SIG-M5 (cell line): ENCODE results near the gene KCNN3.

Source experiments
- DNase-seq: peaks from one replicate; lab custom pipeline; 2025; lab: John Stamatoyannopoulos, UW

The KCNN3 gene

DNA sequence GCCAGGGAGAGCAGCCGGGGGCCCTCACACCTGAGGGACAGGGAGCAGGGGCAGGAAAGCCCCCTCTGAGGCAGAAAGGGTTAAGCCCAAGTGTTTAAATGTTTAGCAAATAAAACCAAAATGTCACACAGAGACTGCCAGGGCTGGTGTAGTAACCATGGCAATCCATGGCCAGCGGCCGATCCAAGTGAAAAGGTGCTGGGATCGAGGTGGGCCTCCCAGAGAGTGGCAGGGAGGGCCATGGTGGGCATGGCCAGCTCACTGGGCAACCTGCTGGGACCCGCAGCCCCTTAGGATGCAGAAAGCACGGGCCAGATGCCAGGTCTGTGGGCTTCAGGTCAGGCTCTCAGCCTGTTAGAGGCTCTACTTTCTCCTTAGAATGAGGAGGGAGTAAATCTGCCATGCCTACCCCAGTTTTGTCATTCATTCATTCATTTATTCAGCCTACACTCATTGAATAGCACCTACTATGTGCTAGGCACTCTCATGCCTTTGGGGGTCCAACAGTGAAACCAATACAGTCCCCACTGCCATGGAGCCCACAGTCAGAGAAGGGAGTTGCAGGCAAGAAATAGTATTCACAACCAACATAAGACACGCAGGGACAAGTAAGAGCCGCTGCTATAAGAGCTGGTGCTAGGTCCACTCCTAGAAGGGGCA lies 56.1 kb downstream of the KCNN3 start:
- no peak for DNase-seq

DNA sequence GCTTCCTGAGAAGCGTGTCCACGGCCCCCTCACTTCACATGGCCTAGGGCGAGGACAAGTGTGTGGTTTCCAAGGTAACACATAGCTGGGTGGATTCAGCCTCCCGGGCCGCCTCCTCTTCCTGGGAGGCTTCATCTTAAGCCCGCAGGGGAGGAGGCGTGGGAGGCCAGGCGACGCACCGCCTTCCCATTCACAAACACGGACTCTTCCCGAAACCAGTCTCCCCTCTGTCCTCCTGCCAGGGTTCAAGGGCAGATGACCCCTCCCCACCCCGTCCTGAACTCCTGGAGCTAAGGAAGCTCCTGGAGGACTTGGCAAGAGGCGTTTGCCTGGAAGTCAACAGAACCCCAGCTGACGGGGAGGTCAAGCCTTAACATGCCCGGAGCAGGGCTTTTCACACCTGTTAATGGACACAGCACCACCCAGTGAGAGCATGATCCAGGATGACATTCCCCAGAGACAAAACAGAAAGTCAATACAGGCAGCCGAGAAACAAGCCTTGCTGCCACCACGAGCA lies 56.7 kb downstream of the KCNN3 start:
- DNase-seq = no peak

DNA sequence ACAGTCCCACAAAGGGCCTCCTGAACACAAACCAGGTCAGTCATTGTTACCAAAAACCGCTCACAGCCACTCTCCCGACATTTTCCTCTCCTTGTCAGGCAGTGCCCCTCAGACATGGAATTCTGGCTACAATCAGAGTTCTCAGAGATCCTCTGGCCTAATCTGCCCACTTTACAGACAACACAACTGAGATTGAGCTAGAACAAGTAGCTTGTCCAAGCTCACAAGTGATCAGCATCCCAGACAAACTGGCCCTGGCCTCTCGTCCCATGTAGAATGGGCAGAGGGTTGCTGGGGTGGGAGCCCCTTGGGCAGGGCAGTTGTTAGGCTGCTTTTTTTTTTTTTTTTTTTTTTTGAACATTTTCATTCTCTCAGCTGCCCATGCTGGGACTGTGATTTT lies 57.2 kb downstream of the KCNN3 start:
- no peak for DNase-seq

DNA sequence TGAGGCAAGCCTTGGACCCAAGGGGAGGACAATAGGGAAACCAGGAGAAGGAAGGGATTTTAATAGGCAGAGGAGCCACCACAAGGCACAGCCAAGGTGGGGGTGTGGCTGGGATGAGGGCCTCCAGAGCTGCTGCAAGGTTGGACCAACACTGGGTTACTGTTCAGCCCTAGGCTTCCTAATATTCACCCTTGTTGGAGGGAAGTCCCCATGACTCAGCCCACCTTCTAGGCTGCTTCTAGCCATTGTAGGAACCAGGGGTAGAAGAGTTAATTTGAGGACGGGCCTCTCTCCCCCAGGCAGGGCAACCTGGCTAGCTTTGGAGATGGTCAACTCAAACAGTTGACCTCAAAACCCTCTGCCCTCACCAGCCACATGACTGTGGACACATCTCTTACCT lies 59.5 kb downstream of the KCNN3 start:
- DNase-seq = no peak

DNA sequence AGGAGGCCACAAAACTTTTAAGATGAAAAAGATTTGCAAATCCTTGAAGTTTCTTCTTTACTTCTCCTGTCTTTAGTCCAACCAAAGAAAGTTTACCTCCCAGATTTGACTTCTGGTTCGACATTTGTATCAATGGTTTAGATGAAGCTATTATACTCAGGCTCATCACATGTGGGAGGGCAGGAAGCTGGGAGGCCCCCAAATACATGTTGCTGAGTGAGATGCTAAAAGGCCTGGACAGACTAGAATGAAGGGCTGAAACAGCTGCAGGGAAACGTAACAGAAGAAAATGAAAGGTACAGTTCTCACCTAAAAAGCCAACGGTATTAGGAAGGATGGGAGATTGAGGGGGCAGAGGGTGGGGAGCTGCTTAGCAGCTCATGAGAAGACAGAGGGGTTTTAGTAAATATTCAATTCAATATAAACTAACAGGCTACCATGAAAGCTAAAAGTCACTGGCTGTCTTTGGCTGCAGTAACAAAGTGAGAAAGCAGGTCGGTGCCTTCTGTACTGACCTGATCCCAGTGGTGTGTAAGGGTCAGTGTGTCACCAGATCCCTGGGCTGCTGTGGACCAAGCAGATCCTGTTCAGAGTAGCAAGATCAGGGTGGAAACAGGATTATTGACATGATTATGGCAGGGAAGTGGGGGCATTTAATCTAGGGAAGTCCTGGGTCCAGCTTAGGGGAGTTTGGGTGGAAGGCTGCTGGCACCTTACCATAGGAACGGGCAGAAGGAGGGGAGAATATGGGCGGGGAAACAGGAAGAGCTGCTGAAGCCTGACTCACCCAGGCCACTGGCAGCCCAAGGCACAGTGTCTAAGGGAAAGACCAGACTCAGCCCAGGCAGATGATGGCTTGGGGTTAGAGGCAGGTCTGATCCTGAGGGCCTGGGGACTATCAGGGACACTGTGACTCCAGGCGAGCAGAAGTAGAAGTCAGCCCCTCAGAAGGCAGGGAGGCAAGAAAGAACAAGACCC lies 60.4 kb downstream of the KCNN3 start:
- DNase-seq = no peak

DNA sequence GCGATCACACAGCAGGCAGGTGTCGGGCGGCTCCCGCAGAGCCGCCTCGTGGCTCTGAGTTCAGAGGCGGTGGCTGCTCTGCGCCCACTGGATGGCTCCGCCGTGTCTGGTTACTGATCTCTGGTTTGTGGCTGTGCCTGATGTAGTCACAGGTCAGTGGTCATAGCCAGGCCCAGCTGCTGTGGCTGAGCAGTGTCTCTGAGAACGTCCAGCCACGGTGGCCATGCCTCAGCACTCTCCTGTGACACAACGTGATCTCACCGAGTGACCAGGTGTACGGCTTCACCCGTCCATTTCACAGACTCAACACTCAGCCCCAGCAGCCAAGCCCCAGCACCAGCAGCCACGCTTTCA lies 61.2 kb downstream of the KCNN3 start:
- DNase-seq = no peak

DNA sequence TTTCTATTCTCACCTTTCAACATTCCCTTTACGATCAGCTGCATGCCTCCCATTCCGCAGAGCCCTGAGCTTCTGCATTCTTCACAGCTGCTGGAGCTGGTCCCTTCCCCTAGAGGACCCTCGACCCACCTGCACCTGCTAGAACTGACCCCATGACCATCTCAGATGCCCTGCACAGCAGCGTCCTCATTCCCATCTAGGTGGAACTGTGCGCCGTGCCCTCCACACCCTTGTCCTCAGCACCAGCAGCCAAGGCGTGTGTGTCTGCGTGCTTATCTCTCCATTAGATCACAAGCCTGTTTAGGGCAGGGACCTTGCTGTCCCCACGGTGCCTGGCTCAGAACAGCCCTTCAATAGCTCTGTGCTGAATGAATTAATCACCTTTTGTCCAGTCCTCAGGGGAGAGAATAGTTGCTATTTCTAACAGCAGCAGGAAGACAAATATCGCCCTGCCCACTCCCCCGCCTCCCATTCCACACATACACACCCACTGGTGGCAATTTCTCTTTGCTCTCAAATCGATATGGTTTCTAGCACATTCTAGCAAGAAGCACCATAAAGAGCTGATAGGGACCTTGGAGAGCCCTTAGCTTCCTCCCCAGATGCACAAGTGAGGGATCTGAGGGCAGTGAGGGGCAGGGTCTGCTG lies 61.7 kb downstream of the KCNN3 start:
- no peak for DNase-seq

DNA sequence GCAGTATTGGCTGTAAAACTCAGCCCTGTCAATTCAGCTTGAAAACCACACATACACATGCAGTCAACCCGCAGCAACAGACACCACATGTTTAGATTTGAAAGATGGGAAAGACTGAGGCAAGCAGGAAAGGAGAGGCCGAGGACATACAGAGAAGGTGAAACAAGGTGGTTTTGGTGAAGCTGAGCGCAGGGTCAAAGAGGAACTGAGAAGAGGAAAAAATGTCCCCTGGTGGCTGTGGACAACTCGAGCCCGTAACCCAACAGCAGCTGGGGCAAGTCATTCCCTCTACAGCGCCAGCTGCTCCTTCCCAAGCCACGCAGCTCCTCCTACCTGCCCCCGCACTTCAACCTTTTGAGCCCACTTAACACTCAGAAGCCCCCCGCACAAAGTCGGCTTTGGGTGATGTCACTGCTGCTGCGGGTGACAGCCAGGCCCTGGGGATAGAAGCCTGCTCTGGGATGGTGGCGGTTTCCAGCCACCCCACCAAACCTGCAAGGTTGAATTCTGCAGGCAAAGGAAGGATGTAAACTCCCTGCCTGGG lies 63.0 kb downstream of the KCNN3 start:
- no peak for DNase-seq

DNA sequence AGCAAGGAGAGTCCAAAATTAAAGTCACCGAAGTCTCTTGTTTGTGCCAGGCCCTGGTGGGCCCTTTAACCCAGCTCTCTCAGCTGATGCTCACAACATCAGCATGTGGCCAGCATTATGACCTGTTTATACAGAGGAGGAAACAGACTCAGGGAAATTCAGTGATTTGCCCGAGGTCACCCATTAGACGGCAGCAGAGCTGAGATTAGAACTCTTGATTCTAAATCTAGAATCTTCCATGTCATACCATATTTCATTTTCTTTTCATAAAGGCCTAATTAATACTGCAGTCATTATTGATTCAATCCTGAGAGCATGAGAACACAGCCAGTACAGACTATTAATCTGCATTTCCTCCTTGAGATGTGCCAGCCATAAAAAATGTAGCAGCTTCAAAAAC lies 63.7 kb downstream of the KCNN3 start:
- no peak for DNase-seq

DNA sequence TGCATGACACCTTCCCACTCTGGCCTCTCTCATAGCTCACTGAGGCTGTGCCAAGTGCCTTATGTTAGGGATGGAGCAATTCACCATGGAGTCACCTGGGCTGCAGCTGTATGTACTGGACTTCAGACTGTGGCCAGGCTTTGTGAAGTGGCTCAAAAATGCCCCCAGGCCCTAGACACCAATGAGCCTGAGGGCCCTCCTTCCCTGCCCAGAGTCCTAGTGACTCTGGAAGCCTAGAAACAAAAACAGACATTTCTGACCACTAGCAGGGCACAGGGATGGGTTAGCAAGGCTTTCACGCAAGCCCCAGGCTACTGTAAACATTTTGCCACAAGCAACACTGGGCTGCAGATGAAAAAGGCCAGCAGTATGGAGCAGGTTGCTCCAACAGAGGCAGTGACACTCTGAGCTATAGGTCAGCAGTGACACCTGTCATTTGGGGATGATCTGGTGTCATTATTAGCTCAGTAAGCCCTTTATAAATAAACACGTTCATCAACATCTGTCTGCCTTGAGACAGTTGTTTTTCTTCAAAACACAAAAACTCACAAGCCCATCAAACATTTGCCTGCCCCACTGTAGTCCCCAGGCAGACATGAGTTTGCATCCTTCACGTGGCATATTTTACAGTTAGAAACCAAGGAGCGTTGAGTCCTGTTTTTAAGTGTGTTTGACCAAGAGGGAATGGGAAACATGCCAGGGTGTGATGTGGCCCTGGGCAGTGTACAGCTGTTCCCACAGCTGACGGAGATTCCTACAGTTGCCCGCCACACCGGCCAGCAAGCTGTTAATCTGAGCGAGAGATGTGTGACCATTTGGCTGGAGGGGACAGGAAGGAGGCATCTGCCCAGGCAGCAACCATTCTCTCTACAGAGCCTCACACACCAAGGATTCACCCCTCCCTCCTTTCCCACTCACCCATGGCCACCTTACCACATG lies 66.8 kb downstream of the KCNN3 start:
- DNase-seq = no peak

DNA sequence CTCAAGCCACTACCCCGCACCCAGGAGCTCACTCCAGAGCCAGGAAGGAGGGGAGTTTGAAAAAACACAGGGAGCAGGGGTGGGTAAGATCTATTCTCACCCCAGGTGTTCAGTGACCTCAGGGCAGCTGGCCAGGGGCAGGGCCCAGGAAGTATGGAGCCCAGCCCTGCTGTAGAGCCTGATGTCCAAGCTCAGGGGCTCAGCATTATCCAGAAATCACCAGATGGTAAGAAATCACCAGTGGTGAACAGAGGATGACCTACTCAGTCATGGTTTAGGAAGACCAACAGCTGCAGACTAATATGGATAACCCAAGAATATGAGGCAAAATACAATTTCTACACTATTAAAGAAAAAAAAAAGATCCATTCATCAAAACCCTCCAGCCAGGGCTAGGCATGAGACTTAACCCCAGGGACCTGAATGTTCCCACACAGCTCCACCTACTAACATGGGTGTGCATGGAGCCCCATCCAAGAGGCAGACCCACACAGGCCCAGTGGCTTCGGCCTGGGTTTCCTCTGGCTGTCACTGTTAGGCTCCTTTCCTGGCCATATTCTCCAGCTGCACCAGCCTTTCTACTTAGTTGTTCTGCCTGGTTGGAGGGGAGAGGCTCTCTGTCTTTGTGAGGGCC lies 67.6 kb downstream of the KCNN3 start:
- no peak for DNase-seq

DNA sequence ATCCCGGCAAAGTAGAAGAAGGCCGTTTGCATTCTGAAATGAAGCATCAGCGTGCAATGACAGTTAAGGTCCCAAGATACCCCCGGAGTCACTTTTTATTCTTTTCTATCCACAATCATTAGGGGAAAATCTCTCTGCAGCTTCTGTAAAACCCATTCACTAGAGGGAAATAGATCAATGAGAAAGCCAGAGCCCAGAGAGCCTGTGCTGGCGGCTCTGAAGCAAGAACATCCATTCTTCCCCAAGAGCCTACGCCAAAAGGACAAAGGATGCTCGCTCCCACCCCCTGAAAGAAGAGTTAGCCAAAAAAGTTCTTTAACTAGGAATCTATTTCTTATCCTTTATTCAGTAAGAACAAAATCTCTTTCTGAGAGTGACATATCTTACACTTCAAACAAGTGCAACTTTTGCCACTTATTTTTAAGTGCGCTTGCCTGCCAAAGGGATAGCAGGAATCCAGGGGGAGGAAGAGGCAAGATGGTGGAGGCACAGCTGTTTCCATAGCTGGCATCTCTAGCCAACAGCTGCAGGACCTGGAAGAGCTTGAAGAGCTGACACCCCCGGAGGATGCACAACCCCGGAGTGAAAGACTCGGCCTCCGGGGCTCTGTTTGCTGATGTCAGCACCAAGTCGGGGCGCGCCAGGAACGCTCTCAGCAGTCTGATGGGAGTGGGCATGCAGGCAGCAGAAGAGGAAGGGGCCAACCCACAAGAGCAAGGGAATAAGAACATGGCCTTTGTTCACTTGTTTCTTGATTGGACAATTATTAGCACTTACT lies 68.7 kb downstream of the KCNN3 start:
- DNase-seq = no peak

DNA sequence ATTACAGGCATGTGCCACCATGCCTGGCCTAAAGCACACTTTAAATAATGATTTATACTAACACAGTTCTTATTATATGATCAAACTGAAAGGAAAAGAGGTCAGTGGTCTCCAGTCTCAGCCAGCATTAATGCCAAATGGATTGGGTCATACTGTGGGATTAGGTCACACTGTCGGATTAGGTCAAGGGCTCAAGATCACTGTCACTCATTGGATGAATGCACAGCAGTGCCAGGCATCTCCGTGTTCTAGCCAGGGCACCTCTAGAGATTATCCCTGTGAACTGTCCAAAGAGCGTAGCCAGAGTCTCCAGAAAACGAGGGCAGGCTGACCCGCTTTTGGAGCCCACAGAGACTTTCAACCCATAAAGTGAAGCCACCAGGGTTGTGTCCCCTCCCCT lies 70.9 kb downstream of the KCNN3 start:
- DNase-seq = no peak

DNA sequence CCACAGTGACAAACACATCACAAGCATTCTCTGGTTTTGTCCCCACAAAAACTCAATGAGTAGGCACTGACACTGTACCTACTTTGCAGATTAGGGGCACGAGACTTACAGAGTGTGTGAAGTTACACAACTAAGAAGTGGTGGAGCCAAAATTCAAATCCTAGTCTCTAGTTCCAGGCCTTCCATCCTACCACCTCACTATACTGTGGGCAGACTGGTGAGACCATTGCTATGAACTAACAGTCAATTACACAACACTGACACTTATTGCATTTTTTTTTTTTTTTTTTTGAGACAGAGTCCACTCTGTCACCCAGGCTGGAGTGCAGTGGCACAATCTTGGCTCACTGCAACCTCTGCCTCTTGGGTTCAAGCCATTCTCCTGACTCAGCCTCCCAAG lies 71.4 kb downstream of the KCNN3 start:
- no peak for DNase-seq

DNA sequence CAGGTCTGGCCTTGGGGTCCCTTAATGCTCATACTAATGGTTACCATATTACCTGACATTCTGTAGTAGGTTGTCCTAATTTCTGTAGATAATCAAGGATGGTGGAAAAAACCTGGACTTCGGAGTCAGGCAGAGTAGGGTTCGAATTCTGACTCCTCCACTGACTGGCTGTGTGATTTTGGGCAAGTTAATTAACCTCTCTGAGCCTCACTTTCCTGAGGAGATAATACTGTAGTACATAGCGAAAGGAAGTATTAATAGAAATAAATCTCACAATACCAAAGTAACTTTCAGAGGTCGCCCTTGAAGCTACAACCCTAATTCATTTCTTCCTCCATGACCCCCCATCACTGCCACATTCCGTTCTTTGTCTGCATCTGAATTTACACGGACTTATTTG lies 72.9 kb downstream of the KCNN3 start:
- no peak for DNase-seq

DNA sequence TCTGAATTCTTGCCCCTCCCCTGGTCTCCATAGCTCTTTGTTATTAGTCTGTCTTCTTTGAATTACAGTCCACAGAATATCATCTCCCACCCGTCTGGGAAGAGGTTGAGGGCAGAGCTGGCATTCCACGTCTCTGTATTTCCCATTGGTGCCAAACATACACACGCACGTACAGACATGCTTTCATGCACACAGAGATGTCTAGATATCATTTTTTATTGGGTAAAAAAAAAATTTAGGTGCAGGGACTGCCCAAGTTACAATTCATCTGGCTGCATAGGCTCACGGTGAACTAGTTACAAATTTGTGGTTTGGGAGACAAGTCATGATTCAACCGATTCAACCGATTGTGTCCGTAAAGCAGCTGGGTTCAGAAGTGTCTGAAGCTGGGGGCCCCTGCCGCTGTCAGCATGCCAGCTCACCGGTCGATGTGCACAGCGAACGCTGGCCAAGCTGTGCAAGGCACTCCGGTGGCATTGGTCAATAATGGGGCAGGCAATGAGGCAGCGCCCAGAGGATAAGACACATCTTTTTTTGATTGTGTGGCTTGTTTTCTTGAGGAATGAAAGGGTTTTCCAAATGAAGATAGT lies 73.7 kb downstream of the KCNN3 start:
- no peak for DNase-seq

DNA sequence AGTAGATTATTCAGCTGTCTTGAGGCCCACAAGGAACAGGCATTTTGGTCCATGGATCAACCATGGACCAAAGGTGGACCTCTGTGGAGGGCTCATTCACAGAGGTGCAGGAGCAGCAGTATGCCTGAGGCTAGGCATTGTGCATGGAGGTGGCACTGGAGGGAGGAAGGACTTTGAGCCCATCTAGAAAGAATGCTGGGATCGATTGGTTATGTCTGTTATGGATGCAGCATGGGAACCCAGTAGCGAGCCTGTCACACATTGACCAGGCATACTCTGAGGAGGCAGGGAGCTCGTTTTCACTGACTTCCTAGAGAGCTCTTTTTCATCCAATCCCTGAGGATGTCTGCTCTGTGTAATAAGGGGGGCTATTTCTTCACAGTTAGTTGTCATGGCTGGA lies 75.5 kb downstream of the KCNN3 start:
- no peak for DNase-seq

DNA sequence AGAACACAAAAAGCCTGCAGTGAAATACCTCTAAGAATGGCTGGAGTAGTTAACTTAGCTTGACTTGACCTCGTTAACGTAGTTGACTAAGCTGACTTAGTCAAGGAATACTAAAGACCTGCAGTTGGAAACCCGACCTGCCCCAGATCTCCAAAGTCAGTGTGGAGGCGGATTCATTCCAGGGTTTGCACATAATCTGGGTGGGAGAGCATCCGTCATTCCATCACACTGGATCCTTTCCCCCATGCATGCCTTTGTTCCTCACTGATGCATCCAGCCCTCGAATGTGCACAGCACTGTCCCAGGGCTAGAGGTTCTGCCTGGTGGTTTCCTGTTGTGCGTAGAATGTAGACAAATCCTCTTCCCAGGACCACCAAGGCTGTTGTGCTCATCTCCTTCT lies 76.4 kb downstream of the KCNN3 start:
- no peak for DNase-seq

DNA sequence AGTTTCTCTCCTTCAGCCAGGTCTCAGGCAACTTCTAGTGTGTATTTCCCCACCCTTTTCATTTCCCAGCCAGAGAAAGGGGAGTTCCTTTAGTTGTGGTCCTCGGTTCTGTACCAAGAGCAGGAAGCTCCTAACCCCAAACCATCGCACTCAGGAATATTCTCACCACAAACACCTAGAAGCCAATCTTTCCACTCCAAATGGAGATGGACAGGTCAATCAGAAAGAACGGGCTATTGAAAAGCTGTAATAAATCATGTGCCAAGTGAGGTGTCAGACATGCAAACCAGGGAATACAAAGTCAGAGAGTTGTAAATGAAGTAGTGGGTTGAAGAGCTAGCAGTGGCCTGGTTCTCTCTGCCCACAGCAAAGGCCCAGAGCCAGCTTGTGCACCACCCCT lies 77.2 kb downstream of the KCNN3 start:
- DNase-seq = no peak
